NT2/D1 (cell line): ENCODE results near the gene IST1.
"Not testable (repeated sequence)": the region's sequence is repeated elsewhere in the genome, so short reads cannot be mapped to it uniquely, and the experiment has no call there.

Experiments
- DNase-seq: peaks from one replicate; pipeline ENCODE4 v3.0.0-alpha.2; 2011; ENCODE audit warnings: low read depth, low spot score
- H3K27me3 ChIP-seq: 2 replicates; pipeline ENCODE4 v1.6.0; 2011; ENCODE audit warnings: mild to moderate bottlenecking; ENCODE audit not compliant: insufficient read length, insufficient read depth
- H3K36me3 ChIP-seq: 2 replicates; pipeline ENCODE4 v1.6.1; 2011; ENCODE audit warnings: mild to moderate bottlenecking, low read length, mixed read lengths; ENCODE audit not compliant: insufficient read depth, insufficient read length
- H3K4me1 ChIP-seq: 2 replicates; pipeline ENCODE4 v1.5.1; 2011; ENCODE audit not compliant: insufficient read depth, insufficient read length
- H3K4me3 ChIP-seq: 2 replicates; pipeline ENCODE4 v1.5.1; 2011; ENCODE audit warnings: low read depth; ENCODE audit not compliant: insufficient read length
- H3K9ac ChIP-seq: 2 replicates; pipeline ENCODE4 v1.6.0; 2011; ENCODE audit warnings: low read depth; ENCODE audit not compliant: insufficient read length
- H3K9me3 ChIP-seq: 2 replicates; pipeline ENCODE4 v1.5.1; 2011; ENCODE audit warnings: mild to moderate bottlenecking, low read length; ENCODE audit not compliant: insufficient read depth
- SUZ12 ChIP-seq: IDR thresholded peaks from 2 replicates; pipeline ENCODE4 v1.6.1; 2011; ENCODE audit not compliant: insufficient read length, insufficient read depth; ENCODE audit errors: extremely low read depth
- YY1 ChIP-seq: IDR thresholded peaks from 2 replicates; pipeline ENCODE4 v1.6.1; 2011; ENCODE audit not compliant: insufficient read length, insufficient read depth
- ZNF274 ChIP-seq: IDR thresholded peaks from 2 replicates; pipeline ENCODE4 v1.6.1; 2011; ENCODE audit warnings: mild to moderate bottlenecking, low read depth, low read length

Gene IST1

GRCh38 chr16:71896764-71897368 lies 1.5 kb downstream of the IST1 start:
- DNase-seq: no peak
- Histone ChIP-seq H3K27me3 (no peaks in the 10 kb centered on the region), H3K4me1 (peaks cover 2% of the 10 kb centered on the region), H3K9ac (peak overlapping the region; percentile 98), H3K9me3 (no peaks in the 10 kb centered on the region), H3K36me3 (peaks cover 14% of the 10 kb centered on the region), H3K4me3 (peak overlapping the region; percentile 95)
- TF ChIP-seq ZNF274 (no peak), YY1 (no peak), SUZ12 (no peak)

DNA sequence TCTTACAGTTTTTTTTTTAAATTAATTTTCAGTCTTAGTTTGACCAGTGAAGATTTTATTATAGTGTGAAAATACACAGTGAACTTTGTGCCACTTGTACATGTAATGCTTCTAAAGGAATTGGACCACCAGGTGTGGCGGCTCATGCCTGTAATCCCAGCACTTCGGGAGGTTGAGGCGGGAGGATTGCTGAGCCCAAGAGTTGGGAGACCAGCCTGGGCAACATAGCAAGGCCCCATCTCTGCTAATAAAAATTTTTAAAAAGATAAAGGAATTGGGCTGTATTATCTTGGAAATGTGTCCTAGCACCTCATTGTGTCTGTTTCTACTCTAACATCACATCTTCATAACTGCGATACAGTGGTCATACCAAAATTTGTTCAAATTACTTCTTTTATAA lies 3.8 kb downstream of the IST1 start:
- peaks cover 25% of the 10 kb centered on the region for H3K36me3 ChIP-seq
- no peaks in the 10 kb centered on the region for H3K27me3 ChIP-seq
- H3K4me3 ChIP-seq: no peak overlapping the region
- TF ChIP-seq SUZ12: no peak
- TF ChIP-seq ZNF274: no peak
- TF ChIP-seq YY1: no peak
- no peak overlapping the region for H3K9ac ChIP-seq
- DNase-seq: no peak
- no peaks in the 10 kb centered on the region for H3K9me3 ChIP-seq
- no peaks in the 10 kb centered on the region for H3K4me1 ChIP-seq

DNA sequence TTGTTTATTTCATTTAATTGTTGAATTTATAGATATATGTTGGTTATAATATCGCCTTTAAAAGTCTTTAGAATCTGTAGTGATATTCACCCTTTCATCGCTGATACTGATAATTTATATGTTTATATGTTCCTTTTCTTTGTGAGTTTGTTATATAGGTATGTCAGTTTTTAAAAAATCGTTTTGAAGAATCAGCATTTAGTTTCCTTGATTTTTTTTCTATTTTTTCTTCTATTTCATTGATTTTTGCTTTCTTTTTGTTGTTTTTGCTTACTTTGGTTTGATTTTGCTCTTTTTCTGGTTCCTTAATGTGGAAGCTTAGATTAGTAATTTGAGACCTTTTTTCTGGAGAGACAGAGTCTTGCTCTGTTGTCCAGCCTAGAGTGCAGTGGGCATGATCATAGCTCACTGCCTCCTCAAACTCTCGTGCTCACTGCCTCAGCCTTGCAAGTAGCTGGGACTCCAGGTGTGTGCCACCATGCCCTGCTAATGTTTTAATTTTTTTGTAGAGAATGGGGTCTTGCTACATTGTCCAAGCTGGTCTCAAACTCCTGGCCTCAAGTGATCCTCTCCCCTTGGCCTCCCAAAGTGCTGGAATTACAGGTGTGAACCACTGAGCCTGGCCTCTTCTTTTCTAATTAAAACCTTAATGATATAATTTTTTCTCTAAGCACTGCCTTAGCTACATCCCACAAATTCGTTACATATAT lies 7.5 kb downstream of the IST1 start:
- Histone ChIP-seq H3K36me3 (peaks cover 26% of the 10 kb centered on the region), H3K4me1 (no peaks in the 10 kb centered on the region)
- TF ChIP-seq SUZ12 (no peak), ZNF274 (no peak), YY1 (no peak)

DNA sequence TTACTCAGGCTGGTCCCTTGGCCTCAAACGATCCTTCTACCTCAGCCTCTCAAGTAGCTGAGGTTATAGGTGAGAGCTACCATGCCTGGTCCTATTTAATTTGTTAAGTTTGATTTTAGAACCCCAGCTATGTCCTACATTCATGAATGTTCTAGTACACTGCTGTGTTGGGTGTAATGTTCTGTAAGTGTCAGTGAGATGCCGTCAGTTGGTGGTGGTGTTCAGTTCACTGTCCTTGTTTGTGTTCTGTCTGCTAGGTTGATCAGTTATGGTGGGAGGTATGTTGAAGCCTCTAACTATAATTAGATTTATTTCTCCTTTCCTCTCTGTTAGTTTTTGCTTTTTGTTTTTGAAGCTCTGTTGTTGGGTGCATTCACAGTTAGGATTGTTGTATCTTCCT lies 8.3 kb downstream of the IST1 start:
- H3K36me3 ChIP-seq: peaks cover 28% of the 10 kb centered on the region
- DNase-seq: no peak
- TF ChIP-seq YY1: no peak
- no peak for TF ChIP-seq SUZ12
- no peak for TF ChIP-seq ZNF274
- no peak overlapping the region for H3K9ac ChIP-seq
- H3K27me3 ChIP-seq: no peaks in the 10 kb centered on the region
- no peak overlapping the region for H3K4me3 ChIP-seq
- H3K9me3 ChIP-seq: no peaks in the 10 kb centered on the region
- H3K4me1 ChIP-seq: no peaks in the 10 kb centered on the region

More for the DNA sequence above, 7.5 kb downstream of the IST1 start:
- Histone ChIP-seq H3K9me3 (no peaks in the 10 kb centered on the region), H3K4me3 (no peak overlapping the region), H3K9ac (no peak overlapping the region), H3K27me3 (no peaks in the 10 kb centered on the region)
- DNase-seq: no peak

DNA sequence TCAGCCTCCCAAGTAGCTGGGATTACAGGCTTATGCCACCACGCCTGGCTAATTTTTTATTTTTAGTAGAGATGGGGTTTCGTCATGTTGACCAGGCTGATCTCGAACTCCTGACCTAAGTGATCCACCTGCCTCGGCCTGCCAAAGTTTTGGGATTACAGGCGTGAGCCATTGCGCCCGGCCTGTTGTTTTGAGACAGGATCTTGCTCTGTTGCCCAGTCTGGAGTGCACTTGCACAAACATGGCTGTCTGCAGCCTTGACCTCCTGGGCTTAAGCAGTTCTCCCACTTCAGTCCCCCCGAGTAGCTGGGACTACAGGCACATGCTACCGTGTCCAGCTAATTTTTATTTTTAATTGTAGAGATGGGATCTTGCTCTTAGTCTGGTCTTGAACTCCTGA lies 8.9 kb downstream of the IST1 start:
- DNase-seq: no peak
- Histone ChIP-seq H3K9ac (no peak overlapping the region), H3K27me3 (no peaks in the 10 kb centered on the region), H3K4me3 (no peak overlapping the region), H3K9me3 (no peaks in the 10 kb centered on the region), H3K4me1 (no peaks in the 10 kb centered on the region), H3K36me3 (peaks cover 30% of the 10 kb centered on the region)
- TF ChIP-seq SUZ12 (no peak), ZNF274 (no peak), YY1 (no peak)

DNA sequence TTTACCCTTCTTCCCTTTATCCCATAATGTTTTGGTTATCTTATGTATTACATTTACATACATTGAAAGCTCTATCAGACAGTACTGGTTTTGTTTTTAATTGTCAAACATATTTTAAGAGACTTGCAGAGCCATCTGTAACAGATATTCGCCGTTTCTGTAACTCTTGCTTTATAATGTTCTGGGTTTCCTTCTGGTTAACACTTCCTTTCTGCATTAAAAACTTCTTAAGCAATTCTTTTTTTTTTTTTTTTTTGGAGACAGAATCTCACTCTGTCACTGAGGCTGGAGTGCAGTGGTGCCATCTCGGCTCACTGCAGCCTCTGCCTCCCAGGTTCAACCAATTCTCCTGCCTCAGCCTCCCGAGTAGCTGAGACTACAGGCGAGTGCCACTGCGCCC lies 10.4 kb downstream of the IST1 start:
- peaks cover 34% of the 10 kb centered on the region for H3K36me3 ChIP-seq
- H3K4me1 ChIP-seq, H3K9me3 ChIP-seq, H3K9ac ChIP-seq, DNase-seq, H3K27me3 ChIP-seq, H3K4me3 ChIP-seq: not testable (repeated sequence)

- DNase-seq: no peak
- H3K27me3 ChIP-seq: no peaks in the 10 kb centered on the region
- peaks cover 42% of the 10 kb centered on the region for H3K36me3 ChIP-seq
- H3K4me3 ChIP-seq: no peak overlapping the region
- peaks cover 3% of the 10 kb centered on the region for H3K4me1 ChIP-seq
- TF ChIP-seq SUZ12 (no peak), ZNF274 (no peak), YY1 (no peak)
- H3K9ac ChIP-seq: no peak overlapping the region
- H3K9me3 ChIP-seq: no peaks in the 10 kb centered on the region
Observed at GRCh38 chr16:71911121-71911520, 15.8 kb downstream of the IST1 start.
